ENCODE results near the gene FRAS1. TPM values are rescaled to one million over a fixed set of nuclear protein-coding genes. Genes with fewer than 3 reads are reported as not detected.

FRAS1 gene
- total RNA-seq, 2 donors from 2014 or later, result 6.4 to 11.0 TPM

- peaks cover 6% of the 10 kb centered on the region for H3K4me1 ChIP-seq (replicated peaks)
- no peaks in the 10 kb centered on the region for H3K9me3 ChIP-seq
- H3K27ac ChIP-seq, result no peak overlapping the region
- DNase-seq (ENCODE audit: low spot score), result no peak
- intact Hi-C loops (cut with DNase I), result no loop called here
- H3K4me3 ChIP-seq, result no peak overlapping the region
- no peaks in the 10 kb centered on the region for H3K36me3 ChIP-seq
- 34% methylated on average over 2 of the region's 2 CpGs for WGBS
- TF ChIP-seq POLR2AphosphoS5 (IDR thresholded peaks at IDR 0.05) (no peak), CTCF (IDR thresholded peaks at IDR 0.05) (no peak), POLR2A (IDR thresholded peaks at IDR 0.05) (no peak)
- H3K27me3 ChIP-seq (replicated peaks; ENCODE audit: insufficient read depth), result no peaks in the 10 kb centered on the region
Observed at GRCh38 chr4:78292341-78292740, 235.2 kb downstream of the FRAS1 start.

DNA sequence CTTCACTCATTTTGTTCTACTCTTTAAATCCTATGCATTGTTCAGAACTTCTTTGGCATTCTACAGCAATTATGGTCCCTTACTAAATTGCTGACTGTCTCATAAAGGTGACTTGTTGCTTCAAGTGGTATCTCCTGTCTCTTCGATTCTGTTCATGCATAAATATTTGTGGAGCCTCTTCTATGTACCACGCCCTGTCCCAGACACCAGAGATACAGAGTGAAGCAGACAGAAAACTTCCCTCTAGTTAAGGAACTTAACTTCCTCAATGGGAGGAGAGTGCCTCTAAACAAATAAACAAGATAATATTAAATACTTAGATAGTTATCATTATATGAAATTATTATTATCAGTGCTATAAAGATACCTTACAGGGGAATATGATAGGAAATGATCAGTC lies 235.7 kb downstream of the FRAS1 start:
- H3K27me3 ChIP-seq (replicated peaks; ENCODE audit: insufficient read depth), result no peaks in the 10 kb centered on the region
- H3K9me3 ChIP-seq, result no peaks in the 10 kb centered on the region
- H3K27ac ChIP-seq, result no peak overlapping the region
- DNase-seq (ENCODE audit: low spot score), result no peak
- no peak overlapping the region for H3K4me3 ChIP-seq
- TF ChIP-seq CTCF (IDR thresholded peaks at IDR 0.05), result no peak
- no peak for TF ChIP-seq POLR2AphosphoS5 (IDR thresholded peaks at IDR 0.05)
- TF ChIP-seq POLR2A (IDR thresholded peaks at IDR 0.05), result no peak
- H3K4me1 ChIP-seq (replicated peaks), result peaks cover 6% of the 10 kb centered on the region
- 74% methylated on average over 2 of the region's 2 CpGs for WGBS
- no peaks in the 10 kb centered on the region for H3K36me3 ChIP-seq
- intact Hi-C loops (cut with DNase I), result no loop called here

GRCh38 chr4:78293348-78293747 lies 236.2 kb downstream of the FRAS1 start:
- Histone ChIP-seq H3K4me1 (replicated peaks) (peaks cover 6% of the 10 kb centered on the region), H3K4me3 (no peak overlapping the region), H3K36me3 (no peaks in the 10 kb centered on the region), H3K27me3 (replicated peaks; ENCODE audit: insufficient read depth) (no peaks in the 10 kb centered on the region), H3K9me3 (no peaks in the 10 kb centered on the region), H3K27ac (no peak overlapping the region)
- intact Hi-C loops (cut with DNase I), result no loop called here
- DNase-seq (ENCODE audit: low spot score), result no peak
- WGBS, result 24% methylated on average over 1 of the region's 1 CpG
- TF ChIP-seq POLR2AphosphoS5 (IDR thresholded peaks at IDR 0.05), result no peak

GRCh38 chr4:78293821-78294301 lies 236.7 kb downstream of the FRAS1 start:
- no peaks in the 10 kb centered on the region for H3K9me3 ChIP-seq
- TF ChIP-seq POLR2AphosphoS5 (IDR thresholded peaks at IDR 0.05), result no peak
- no peak for TF ChIP-seq CTCF (IDR thresholded peaks at IDR 0.05)
- no peak for TF ChIP-seq POLR2A (IDR thresholded peaks at IDR 0.05)
- intact Hi-C loops (cut with DNase I), result no loop called here
- no peak overlapping the region for H3K4me3 ChIP-seq
- peak; percentile 11 for DNase-seq (ENCODE audit: low spot score)
- no peaks in the 10 kb centered on the region for H3K27me3 ChIP-seq (replicated peaks; ENCODE audit: insufficient read depth)
- H3K27ac ChIP-seq, result no peak overlapping the region
- peaks cover 6% of the 10 kb centered on the region for H3K4me1 ChIP-seq (replicated peaks)
- 42% methylated on average over 4 of the region's 4 CpGs for WGBS
- H3K36me3 ChIP-seq, result no peaks in the 10 kb centered on the region

DNA sequence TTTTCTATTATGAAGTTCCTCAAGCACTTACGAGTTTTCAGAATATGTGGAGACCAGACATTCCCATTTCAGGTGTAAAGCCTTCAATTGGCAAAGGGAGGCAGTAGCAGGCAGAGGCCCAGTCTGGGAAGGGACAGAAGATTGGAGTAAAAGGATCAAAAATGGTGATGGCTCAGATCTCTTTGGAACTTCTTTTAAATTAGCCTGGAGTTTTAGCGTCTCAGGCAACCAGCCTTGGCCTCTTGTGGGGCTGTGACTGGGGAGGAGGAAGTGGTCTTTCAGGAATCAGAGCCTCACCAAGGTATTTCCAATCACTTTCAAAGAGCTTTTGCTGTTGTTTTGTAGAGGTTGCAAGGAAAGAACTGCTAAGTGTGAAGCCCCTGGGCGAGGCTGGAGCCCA lies 239.1 kb downstream of the FRAS1 start:
- Histone ChIP-seq H3K4me1 (replicated peaks) (peaks cover 6% of the 10 kb centered on the region), H3K27me3 (replicated peaks; ENCODE audit: insufficient read depth) (no peaks in the 10 kb centered on the region), H3K27ac (no peak overlapping the region), H3K36me3 (no peaks in the 10 kb centered on the region), H3K4me3 (no peak overlapping the region), H3K9me3 (no peaks in the 10 kb centered on the region)
- TF ChIP-seq CTCF (IDR thresholded peaks at IDR 0.05) (no peak), POLR2A (IDR thresholded peaks at IDR 0.05) (no peak), POLR2AphosphoS5 (IDR thresholded peaks at IDR 0.05) (no peak)
- WGBS, result 91% methylated on average over 3 of the region's 3 CpGs
- intact Hi-C loops (cut with DNase I), result no loop called here
- no peak for DNase-seq (ENCODE audit: low spot score)

All from prostate gland (tissue), 2 donors.